K562 (cell line): Measurements from ENCODE around the gene TMEM53. TPM values are rescaled to one million over a fixed set of nuclear protein-coding genes. Genes with fewer than 3 reads are reported as not detected.
A peak's percentile ranks its signal among the peaks of the same experiment; 100 is the strongest.

Experiments
- ATAC-seq: fragments of 200-7000 bp; cut with Tn5 transposase; 3 replicates; pipeline ENCODE4 v1.9.1; 2020; ENCODE audit warnings: moderate library complexity
- BruUV-seq: library from RNA; stranded (reverse); fragments of 400-500 nt; replicated peaks from 2 replicates; lab custom pipeline; 2021; lab: Mats Ljungman, UMichigan
- CTCF ChIA-PET: fragments of 300-600 bp; formaldehyde crosslinking; extraction: SDS; loops from one replicate; lab custom pipeline; 2021; ENCODE audit warnings: low intra/inter-chr PET ratio; lab: Yijun Ruan, JAX
- POLR2A ChIA-PET: fragments of 300-600, 350-650 bp; sonication (Branson Sonifier 250); formaldehyde crosslinking; extraction: SDS; loops from one replicate; lab custom pipeline; 2021; ENCODE audit warnings: antibody characterized with exemption, inconsistent platforms; lab: Yijun Ruan, JAX
- DNase-seq, 4 experiments: peaks; one replicate each; pipeline versions ENCODE4 v3.0.0 to v3.0.0-alpha.2; 2011 to 2018; ENCODE audit warnings: low spot score in 3 of 4, mixed read lengths in 3 of 4; ENCODE audit errors: extremely low read depth in 1 of 4
- FAIRE-seq: peaks from 2 replicates; lab custom pipeline; 2011; peaks lifted over from hg19 to GRCh38; lab: Jason Lieb, UNC
- H2AFZ ChIP-seq: 2 replicates; pipeline ENCODE4 v1.6.0; 2011; ENCODE audit warnings: low read depth, low read length, control low read depth, inconsistent platforms
- H3K27ac ChIP-seq: fragments of 200-600 bp; 3 replicates; pipeline ENCODE4 v1.8.0; 2011; ENCODE audit warnings: low read depth, mild to moderate bottlenecking, control low read depth, inconsistent platforms, low read length, moderate library complexity, mixed read lengths; ENCODE audit errors: extremely low read depth
- H3K27me3 ChIP-seq, 2 experiments: fragments of 300-600 bp in 1 of 2; 2 replicates in 1 of 2; 3 replicates in 1 of 2; pipeline versions ENCODE4 v1.6.0 to v1.8.0; 2011; ENCODE audit warnings: inconsistent platforms in 2 of 2, low read length in 2 of 2, mild to moderate bottlenecking in 1 of 2, mixed read lengths in 1 of 2, moderate library complexity in 1 of 2; ENCODE audit not compliant: control insufficient read depth in 2 of 2, insufficient read depth in 2 of 2
- H3K36me3 ChIP-seq: fragments of 300-600 bp; 3 replicates; pipeline ENCODE4 v1.8.0; 2011; ENCODE audit warnings: mild to moderate bottlenecking, low read length, inconsistent platforms; ENCODE audit not compliant: control insufficient read depth, insufficient read depth
- H3K4me1 ChIP-seq, 2 experiments: fragments of 200-600 bp in 1 of 2; replicated peaks in 1 of 2; 2 replicates in 1 of 2; 3 replicates in 1 of 2; pipeline versions ENCODE4 v1.5.1 to v1.8.0; 2011; ENCODE audit warnings: inconsistent platforms in 2 of 2, low read length in 2 of 2, mild to moderate bottlenecking in 1 of 2, mixed read lengths in 1 of 2, moderate library complexity in 1 of 2; ENCODE audit not compliant: control insufficient read depth in 2 of 2, insufficient read depth in 2 of 2
- H3K4me2 ChIP-seq: 2 replicates; pipeline ENCODE4 v1.6.1; 2011; ENCODE audit warnings: low read length, control low read depth, inconsistent platforms, mixed read lengths; ENCODE audit not compliant: insufficient read depth
- H3K4me3 ChIP-seq: fragments of 200-600 bp; sonication (generic), shearing (Covaris generic); 2 replicates; pipeline ENCODE4 v1.5.1; 2016; ENCODE audit warnings: control low read depth, inconsistent platforms
- H3K79me2 ChIP-seq: fragments of 200-600 bp; 3 replicates; pipeline ENCODE4 v1.8.0; 2011; ENCODE audit warnings: low read length, inconsistent platforms; ENCODE audit not compliant: control insufficient read depth, insufficient read depth
- H3K9ac ChIP-seq, 2 experiments: 2 replicates each; pipeline versions ENCODE4 v1.6.0 to v1.6.1; 2011; ENCODE audit warnings: low read depth in 2 of 2, low read length in 2 of 2, control low read depth in 1 of 2, inconsistent platforms in 1 of 2, mild to moderate bottlenecking in 1 of 2, mixed read lengths in 1 of 2; ENCODE audit not compliant: insufficient read depth in 1 of 2
- H3K9me1 ChIP-seq: one replicate; pipeline ENCODE4 v1.6.0; 2011; ENCODE audit warnings: inconsistent platforms, mild to moderate bottlenecking, low read length, moderate library complexity; ENCODE audit not compliant: control insufficient read depth, insufficient read depth
- H3K9me3 ChIP-seq: replicated peaks from 2 replicates; pipeline ENCODE4 v1.5.1; 2011; ENCODE audit warnings: low read depth, low read length, inconsistent platforms; ENCODE audit not compliant: control insufficient read depth, insufficient read depth
- H4K20me1 ChIP-seq: replicated peaks from 2 replicates; pipeline ENCODE4 v1.6.1; 2011; ENCODE audit warnings: low read length, inconsistent platforms, mixed read lengths; ENCODE audit not compliant: control insufficient read depth, insufficient read depth
- PHB2 ChIP-seq: fragments of 450-650 bp; IDR thresholded peaks from 2 replicates; pipeline ENCODE4 v1.6.1; 2017; ENCODE audit warnings: low read depth
- POLR2AphosphoS2 ChIP-seq: IDR thresholded peaks from 2 replicates; pipeline ENCODE4 v1.6.1; 2012; ENCODE audit warnings: low read length, improper control_type of control experiment
- TCF7L2 ChIP-seq: fragments of 150-350 bp; IDR thresholded peaks from 2 replicates; pipeline ENCODE4 v1.6.1; 2016; ENCODE audit warnings: low read depth, mild to moderate bottlenecking, low read length, moderate library complexity
- ZNF212 ChIP-seq: fragments of 450-650 bp; formaldehyde crosslinking; IDR thresholded peaks from 2 replicates; pipeline ENCODE4 v1.4.0; 2020; ENCODE audit warnings: mild to moderate bottlenecking
- WGBS: fragments of 100-300 bp; shearing (Covaris generic); methylation state at CpG from one replicate; pipeline ENCODE4 v1.1.6; 2016; ENCODE audit warnings: low coverage, mixed read lengths; ENCODE audit not compliant: insufficient coverage; ENCODE audit errors: missing lambda C conversion rate; 5-methylcytosine and 5-hydroxymethylcytosine counted together
- in situ Hi-C: fragments of 300-500 bp; cut with MboI; formaldehyde crosslinking; loops from 4 replicates; pipeline ENCODE4 v1.15.0; 2018; ENCODE audit warnings: inconsistent platforms, mixed read lengths
- intact Hi-C: fragments of 100-400 bp; cut with micrococcal nuclease; formaldehyde crosslinking; loops from 2 replicates; pipeline ENCODE4 v1.14.2; 2022
- polyA plus RNA-seq, 8 experiments: library from polyadenylated mRNA; depleted of rRNA in 4 of 8; stranded (reverse) in 5 of 8; unstranded in 3 of 8; fragments of >200 nt; fragmentation: Nextera tagmentation in 2 of 8; fragmentation: Illumina TruSeq in 1 of 8; extraction: Ambion mirVana in 2 of 8; extraction: Trizol in 1 of 8; gene quantifications; 2 replicates each; pipeline versions ENCODE4 v1.2.1 to v1.2.3, GENCODE V29; 2011 to 2014; ENCODE audit warnings: inconsistent platforms in 1 of 8, missing spikeins in 1 of 8
- total RNA-seq, 7 experiments: library from RNA; depleted of rRNA in 6 of 7; stranded (reverse); fragments of >200 nt in 6 of 7; fragmentation: Illumina TruSeq in 2 of 7; extraction: Trizol in 2 of 7; gene quantifications; 2 replicates each; pipeline versions ENCODE4 v1.2.1 to v1.2.3, GENCODE V29; 2011 to 2021; ENCODE audit warnings: low replicate concordance in 1 of 7
- TF ChIP-seq, protein P1 (sequence below): fragments of 450-650 bp; IDR thresholded peaks from 2 replicates; pipeline ENCODE4 v1.7.1; 2018; ENCODE audit warnings: mild to moderate bottlenecking, low read depth; ENCODE audit not compliant: partially characterized antibody
- TF ChIP-seq, protein P2 (sequence below): fragments of 250-450 bp; sonication (Bioruptor Pico); IDR thresholded peaks from 2 replicates; pipeline ENCODE4 v1.5.0; 2021
- TF ChIP-seq, protein P3 (sequence below): fragments of 450-650 bp; IDR thresholded peaks from 2 replicates; pipeline ENCODE4 v1.7.0; 2016; ENCODE audit warnings: borderline replicate concordance
- TF ChIP-seq, protein P4 (sequence below): fragments of 150-350 bp; IDR thresholded peaks from 2 replicates; pipeline ENCODE4 v1.6.1; 2014; ENCODE audit warnings: low read depth, mild to moderate bottlenecking, low read length, borderline replicate concordance

TMEM53 gene
- total and polyA plus RNA-seq, 9 of the 15 experiments (the other 6 are each of a cell fraction or from before 2014, with no cell fraction given) = 0.23 to 3.7 (median 2.0) TPM

DNA sequence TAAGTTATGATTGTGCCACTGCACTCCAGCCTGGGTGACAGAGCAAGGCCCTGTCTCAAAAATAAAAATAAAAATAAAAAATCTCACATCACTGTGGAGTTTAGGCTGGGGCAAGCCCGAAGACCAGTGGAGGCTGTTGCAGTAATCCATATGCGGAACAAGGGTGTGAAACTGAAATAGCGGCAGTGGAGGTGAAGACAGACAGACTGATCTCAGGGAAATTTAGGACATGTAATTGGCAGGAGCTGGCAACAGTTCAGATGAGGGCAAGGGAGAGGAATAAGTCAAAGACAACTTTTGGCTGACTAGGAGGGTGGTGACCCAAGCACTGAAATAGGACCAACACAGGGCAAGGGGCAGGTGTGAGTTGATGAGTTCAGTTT, 8.6 kb upstream of the TMEM53 start (continued):
- TF ChIP-seq PHB2 = no peak
- no peak for TF ChIP-seq TCF7L2
- TF ChIP-seq, all 486 proteins: peak for 0

DNA sequence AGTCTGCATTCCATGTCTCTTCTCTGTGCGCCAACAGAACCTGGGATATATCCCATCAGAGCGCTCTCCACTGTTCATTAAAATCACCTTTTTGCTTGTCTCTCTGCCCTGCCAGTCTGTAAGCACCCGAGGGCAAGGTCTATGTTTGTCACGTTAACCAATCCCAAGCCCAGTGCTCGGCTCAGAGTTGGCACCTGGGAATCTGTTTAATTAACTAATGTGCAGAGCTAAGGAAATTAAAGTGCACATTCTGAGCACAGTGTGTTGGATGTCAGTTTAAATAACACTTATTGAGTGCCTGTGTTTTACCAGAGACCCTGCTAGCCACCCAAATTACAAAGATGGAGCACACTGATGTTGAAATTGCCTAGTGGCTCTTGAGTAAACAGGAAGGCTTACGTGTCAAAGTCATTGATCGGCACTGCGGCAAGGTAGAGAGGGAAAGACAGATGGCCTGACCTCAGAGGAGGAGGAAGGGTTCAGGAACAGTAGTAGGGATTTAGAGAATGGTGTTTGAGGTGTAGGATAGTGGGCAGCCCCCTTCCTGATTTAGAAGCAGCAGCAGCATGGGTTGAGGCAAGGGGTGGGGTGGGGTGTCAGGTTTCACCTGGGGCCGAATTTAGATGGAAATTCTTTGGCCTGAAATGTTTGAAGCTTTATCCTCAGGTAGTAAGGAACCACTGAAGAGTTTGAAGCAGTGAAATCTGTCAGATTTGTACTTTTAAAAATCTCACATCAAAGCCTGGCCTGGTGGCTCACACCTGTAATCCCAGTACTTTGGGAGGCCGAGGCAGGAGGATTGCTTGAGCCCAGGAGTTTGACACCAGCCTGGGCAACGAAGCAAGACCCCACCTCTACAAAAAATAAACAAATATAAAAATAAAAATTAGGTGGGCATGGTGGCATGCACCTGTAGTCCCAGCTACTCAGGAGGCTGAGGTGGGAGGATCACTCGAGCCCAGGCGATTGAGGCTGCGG, 7.9 kb upstream of the TMEM53 start:
- CTCF ChIA-PET = no interaction called here
- POLR2A ChIA-PET = interaction anchor here (0.6 to 1.1 kb wide), 2 partner anchors 39 to 53 kb away, joined by 4 to 5 read pairs; no protein-coding TSS in a partner anchor
- no peak overlapping the region for H2AFZ ChIP-seq
- 22% methylated on average over 14 of the region's 14 CpGs for WGBS
- DNase-seq (no peak), ATAC-seq (peak; percentile 26; the same call in 2 of the 3 replicates), FAIRE-seq (no peak)
- no peaks in the 10 kb centered on the region for H4K20me1 ChIP-seq
- H3K4me1 ChIP-seq = peaks cover 0 to 4% of the 10 kb centered on the region in 2 experiments; a peak in 2 of 5 replicates
- no peak overlapping the region for H3K4me2 ChIP-seq
- H3K9ac ChIP-seq = no peak overlapping the region
- peaks cover 26 to 36% of the 10 kb centered on the region in 2 experiments for H3K27me3 ChIP-seq
- no TSS peak for BruUV-seq
- in situ Hi-C loops = no loop called here
- no peaks in the 10 kb centered on the region for H3K9me1 ChIP-seq
- intact Hi-C loops = no loop called here
- no peaks in the 10 kb centered on the region for H3K9me3 ChIP-seq
- H3K27ac ChIP-seq = no peak overlapping the region
- no peaks in the 10 kb centered on the region for H3K79me2 ChIP-seq
- H3K36me3 ChIP-seq = no peaks in the 10 kb centered on the region
- H3K4me3 ChIP-seq = no peak overlapping the region
- TF ChIP-seq, protein P1, sequence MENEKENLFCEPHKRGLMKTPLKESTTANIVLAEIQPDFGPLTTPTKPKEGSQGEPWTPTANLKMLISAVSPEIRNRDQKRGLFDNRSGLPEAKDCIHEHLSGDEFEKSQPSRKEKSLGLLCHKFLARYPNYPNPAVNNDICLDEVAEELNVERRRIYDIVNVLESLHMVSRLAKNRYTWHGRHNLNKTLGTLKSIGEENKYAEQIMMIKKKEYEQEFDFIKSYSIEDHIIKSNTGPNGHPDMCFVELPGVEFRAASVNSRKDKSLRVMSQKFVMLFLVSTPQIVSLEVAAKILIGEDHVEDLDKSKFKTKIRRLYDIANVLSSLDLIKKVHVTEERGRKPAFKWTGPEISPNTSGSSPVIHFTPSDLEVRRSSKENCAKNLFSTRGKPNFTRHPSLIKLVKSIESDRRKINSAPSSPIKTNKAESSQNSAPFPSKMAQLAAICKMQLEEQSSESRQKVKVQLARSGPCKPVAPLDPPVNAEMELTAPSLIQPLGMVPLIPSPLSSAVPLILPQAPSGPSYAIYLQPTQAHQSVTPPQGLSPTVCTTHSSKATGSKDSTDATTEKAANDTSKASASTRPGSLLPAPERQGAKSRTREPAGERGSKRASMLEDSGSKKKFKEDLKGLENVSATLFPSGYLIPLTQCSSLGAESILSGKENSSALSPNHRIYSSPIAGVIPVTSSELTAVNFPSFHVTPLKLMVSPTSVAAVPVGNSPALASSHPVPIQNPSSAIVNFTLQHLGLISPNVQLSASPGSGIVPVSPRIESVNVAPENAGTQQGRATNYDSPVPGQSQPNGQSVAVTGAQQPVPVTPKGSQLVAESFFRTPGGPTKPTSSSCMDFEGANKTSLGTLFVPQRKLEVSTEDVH = no peak
- TF ChIP-seq POLR2AphosphoS2 = no peak
- TF ChIP-seq, protein P2, sequence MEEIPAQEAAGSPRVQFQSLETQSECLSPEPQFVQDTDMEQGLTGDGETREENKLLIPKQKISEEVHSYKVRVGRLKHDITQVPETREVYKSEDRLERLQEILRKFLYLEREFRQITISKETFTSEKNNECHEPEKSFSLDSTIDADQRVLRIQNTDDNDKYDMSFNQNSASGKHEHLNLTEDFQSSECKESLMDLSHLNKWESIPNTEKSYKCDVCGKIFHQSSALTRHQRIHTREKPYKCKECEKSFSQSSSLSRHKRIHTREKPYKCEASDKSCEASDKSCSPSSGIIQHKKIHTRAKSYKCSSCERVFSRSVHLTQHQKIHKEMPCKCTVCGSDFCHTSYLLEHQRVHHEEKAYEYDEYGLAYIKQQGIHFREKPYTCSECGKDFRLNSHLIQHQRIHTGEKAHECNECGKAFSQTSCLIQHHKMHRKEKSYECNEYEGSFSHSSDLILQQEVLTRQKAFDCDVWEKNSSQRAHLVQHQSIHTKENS (CRISPR knock-in tag) = no peak
- TF ChIP-seq, protein P3, sequence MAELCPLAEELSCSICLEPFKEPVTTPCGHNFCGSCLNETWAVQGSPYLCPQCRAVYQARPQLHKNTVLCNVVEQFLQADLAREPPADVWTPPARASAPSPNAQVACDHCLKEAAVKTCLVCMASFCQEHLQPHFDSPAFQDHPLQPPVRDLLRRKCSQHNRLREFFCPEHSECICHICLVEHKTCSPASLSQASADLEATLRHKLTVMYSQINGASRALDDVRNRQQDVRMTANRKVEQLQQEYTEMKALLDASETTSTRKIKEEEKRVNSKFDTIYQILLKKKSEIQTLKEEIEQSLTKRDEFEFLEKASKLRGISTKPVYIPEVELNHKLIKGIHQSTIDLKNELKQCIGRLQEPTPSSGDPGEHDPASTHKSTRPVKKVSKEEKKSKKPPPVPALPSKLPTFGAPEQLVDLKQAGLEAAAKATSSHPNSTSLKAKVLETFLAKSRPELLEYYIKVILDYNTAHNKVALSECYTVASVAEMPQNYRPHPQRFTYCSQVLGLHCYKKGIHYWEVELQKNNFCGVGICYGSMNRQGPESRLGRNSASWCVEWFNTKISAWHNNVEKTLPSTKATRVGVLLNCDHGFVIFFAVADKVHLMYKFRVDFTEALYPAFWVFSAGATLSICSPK = no peak
- TF ChIP-seq, protein P4, sequence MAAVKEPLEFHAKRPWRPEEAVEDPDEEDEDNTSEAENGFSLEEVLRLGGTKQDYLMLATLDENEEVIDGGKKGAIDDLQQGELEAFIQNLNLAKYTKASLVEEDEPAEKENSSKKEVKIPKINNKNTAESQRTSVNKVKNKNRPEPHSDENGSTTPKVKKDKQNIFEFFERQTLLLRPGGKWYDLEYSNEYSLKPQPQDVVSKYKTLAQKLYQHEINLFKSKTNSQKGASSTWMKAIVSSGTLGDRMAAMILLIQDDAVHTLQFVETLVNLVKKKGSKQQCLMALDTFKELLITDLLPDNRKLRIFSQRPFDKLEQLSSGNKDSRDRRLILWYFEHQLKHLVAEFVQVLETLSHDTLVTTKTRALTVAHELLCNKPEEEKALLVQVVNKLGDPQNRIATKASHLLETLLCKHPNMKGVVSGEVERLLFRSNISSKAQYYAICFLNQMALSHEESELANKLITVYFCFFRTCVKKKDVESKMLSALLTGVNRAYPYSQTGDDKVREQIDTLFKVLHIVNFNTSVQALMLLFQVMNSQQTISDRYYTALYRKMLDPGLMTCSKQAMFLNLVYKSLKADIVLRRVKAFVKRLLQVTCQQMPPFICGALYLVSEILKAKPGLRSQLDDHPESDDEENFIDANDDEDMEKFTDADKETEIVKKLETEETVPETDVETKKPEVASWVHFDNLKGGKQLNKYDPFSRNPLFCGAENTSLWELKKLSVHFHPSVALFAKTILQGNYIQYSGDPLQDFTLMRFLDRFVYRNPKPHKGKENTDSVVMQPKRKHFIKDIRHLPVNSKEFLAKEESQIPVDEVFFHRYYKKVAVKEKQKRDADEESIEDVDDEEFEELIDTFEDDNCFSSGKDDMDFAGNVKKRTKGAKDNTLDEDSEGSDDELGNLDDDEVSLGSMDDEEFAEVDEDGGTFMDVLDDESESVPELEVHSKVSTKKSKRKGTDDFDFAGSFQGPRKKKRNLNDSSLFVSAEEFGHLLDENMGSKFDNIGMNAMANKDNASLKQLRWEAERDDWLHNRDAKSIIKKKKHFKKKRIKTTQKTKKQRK = no peak
- no peak for TF ChIP-seq ZNF212 (CRISPR knock-in tag)
